Mucosa of stomach (tissue), 1 donor: ENCODE data around the gene ANAPC2.

Experiments
- H3K27me3 ChIP-seq: one replicate; pipeline ENCODE4 v1.7.0; 2013; ENCODE audit warnings: mild to moderate bottlenecking, low read length; ENCODE audit not compliant: control insufficient read depth, insufficient read depth
- H3K36me3 ChIP-seq: one replicate; pipeline ENCODE4 v1.7.0; 2013; ENCODE audit warnings: low read length; ENCODE audit not compliant: control insufficient read depth, insufficient read depth
- H3K4me1 ChIP-seq: one replicate; pipeline ENCODE4 v1.7.0; 2013; ENCODE audit warnings: mild to moderate bottlenecking, low read length; ENCODE audit not compliant: control insufficient read depth, insufficient read depth
- H3K4me3 ChIP-seq: one replicate; pipeline ENCODE4 v1.7.0; 2013; ENCODE audit warnings: low read length
- H3K9ac ChIP-seq: one replicate; pipeline ENCODE4 v1.7.0; 2013; ENCODE audit warnings: mild to moderate bottlenecking, low read length, moderate library complexity
- H3K9me3 ChIP-seq: one replicate; pipeline ENCODE4 v1.7.0; 2013; ENCODE audit warnings: mild to moderate bottlenecking, low read length, moderate library complexity; ENCODE audit not compliant: control insufficient read depth
- donor health status: Pancreatic carcinoma.

Gene ANAPC2

DNA sequence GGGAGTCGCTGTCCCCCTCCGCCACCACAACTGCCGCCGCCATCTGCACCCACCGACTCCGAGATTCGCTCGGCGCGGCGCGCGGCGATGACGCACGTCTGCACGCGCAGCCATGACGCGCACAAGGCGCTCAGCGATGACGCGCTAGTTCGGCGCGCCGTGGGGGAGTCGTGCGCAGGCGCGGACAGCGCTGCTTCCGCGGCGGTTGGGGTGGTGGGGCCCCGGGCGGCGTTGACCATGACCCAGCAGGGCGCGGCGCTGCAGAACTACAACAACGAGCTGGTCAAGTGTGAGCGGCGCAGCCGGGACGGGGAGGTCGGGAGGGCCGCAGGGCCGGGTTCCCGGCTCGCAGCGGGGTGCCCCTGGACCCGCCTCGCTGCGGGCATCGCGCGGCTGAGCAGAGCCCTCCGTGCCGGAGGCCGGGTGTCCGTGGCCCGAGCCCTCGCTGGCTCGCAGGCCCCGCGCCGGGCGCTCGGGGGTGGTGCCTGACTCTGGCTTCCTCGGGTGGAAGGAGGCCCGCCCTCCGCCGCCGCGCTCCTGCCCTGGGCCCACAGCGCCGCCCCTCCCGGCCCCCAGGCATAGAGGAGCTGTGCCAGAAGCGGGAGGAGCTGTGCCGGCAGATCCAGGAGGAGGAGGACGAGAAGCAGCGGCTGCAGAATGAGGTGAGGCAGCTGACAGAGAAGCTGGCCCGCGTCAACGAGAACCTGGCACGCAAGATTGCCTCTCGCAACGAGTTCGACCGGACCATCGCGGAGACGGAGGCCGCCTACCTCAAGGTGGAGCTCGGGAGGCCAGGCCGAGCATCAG, at the start of gene ANAPC2, which contains the start of gene SSNA1:
Gene ANAPC2 (minus strand): TSS at position 71 of the 807 bp plus-strand sequence. CDS start 28 bp downstream, at position 43.
Gene SSNA1 (plus strand): TSS at position 187 of the 807 bp plus-strand sequence. CDS start 51 bp downstream, at position 238.
- Histone ChIP-seq H3K4me1 (peaks cover 32% of the 10 kb centered on the region), H3K36me3 (no peaks in the 10 kb centered on the region), H3K4me3 (peak within 1 kb of the TSS; percentile 91), H3K27me3 (no peaks in the 10 kb centered on the region), H3K9me3 (no peaks in the 10 kb centered on the region), H3K9ac (peak within 1 kb of the TSS; percentile 89)

DNA sequence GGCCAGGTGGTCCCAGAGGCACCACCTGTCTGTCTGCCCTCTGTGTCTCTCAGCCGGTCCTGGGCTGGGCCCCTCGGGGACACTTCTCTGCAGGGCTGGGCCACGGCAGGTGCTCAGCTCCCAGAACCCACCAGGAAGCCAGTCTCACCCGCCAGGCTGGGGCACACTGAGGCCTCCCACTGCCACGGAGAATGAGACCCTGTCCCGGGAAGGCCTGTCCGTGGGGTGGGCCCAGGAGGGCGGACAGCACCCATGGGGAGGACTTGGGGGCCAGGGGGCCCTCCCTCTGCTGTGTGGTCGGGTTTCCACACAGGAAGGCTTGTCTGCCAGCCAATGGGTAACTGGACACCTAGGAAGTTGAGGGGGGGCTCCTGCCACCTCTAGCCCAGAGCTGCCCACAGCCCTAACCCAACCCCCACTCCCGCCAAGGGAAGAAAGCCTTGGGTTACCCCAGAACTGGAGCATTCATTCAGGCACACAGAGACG, 48.6 kb upstream of the ANAPC2 start:
- Histone ChIP-seq H3K4me1 (peaks cover 40% of the 10 kb centered on the region), H3K4me3 (no peak overlapping the region), H3K36me3 (peaks cover under 1% of the 10 kb centered on the region), H3K9me3 (no peaks in the 10 kb centered on the region), H3K27me3 (peaks cover 37% of the 10 kb centered on the region), H3K9ac (peak overlapping the region; percentile 48)

DNA sequence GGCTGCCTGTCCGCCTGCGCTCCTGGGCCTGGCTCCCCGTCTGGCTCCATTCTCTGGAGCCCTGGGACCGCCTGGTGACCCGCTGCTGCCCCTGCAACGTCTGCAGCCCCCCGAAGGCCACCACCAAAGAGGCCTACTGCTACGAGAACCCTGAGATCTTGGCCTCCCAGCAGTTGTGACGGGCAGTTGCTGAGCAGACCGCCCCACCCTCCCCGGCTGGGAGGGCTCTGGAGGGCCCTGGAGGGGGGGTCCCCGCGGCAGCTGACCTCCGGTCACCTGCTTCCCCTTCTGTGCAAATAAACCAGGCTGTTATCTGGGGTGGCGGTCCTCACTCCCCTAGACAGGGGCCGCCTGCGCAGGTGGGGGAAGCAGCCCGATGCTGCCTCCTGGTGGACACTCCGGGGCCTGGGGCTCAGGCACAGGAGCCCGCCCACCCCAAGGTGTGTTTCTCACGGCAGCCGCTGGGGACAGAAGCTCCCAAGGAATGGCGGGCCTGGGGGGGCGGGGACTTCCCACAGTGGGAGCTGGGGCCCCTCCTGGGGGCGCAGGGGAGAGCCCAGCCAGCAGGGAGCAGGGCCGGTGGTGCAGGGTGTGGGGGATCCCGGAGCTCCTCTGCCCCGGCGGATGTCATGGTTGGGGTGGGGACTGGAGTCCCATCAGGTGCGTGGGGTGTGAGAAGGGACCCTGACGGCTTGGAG, 48.0 kb upstream of the ANAPC2 start:
- no peak overlapping the region for H3K4me3 ChIP-seq

GRCh38 chr9:137235424-137236237, 47.3 kb upstream of the ANAPC2 start:
- peaks cover 36% of the 10 kb centered on the region for H3K4me1 ChIP-seq

More for the DNA sequence above, 48.0 kb upstream of the ANAPC2 start:
- peaks cover 43% of the 10 kb centered on the region for H3K27me3 ChIP-seq
- H3K36me3 ChIP-seq: no peaks in the 10 kb centered on the region
- peaks cover 36% of the 10 kb centered on the region for H3K4me1 ChIP-seq
- H3K9ac ChIP-seq: peak overlapping the region; percentile 48
- H3K9me3 ChIP-seq: no peaks in the 10 kb centered on the region

GRCh38 chr9:137234758-137235423, 46.5 kb upstream of the ANAPC2 start:
- no peaks in the 10 kb centered on the region for H3K36me3 ChIP-seq
- no peaks in the 10 kb centered on the region for H3K9me3 ChIP-seq
- H3K27me3 ChIP-seq: peaks cover 49% of the 10 kb centered on the region
- H3K4me1 ChIP-seq: peaks cover 36% of the 10 kb centered on the region
- no peak overlapping the region for H3K9ac ChIP-seq
- H3K4me3 ChIP-seq: no peak overlapping the region

More at GRCh38 chr9:137235424-137236237, 47.3 kb upstream of the ANAPC2 start:
- no peaks in the 10 kb centered on the region for H3K36me3 ChIP-seq
- no peak overlapping the region for H3K9ac ChIP-seq
- H3K27me3 ChIP-seq: peaks cover 46% of the 10 kb centered on the region
- no peaks in the 10 kb centered on the region for H3K9me3 ChIP-seq
- no peak overlapping the region for H3K4me3 ChIP-seq

GRCh38 chr9:137234055-137234697, 45.8 kb upstream of the ANAPC2 start:
- Histone ChIP-seq H3K9me3 (no peaks in the 10 kb centered on the region), H3K9ac (no peak overlapping the region)

GRCh38 chr9:137233143-137233980, 45.0 kb upstream of the ANAPC2 start:
- H3K27me3 ChIP-seq: peaks cover 59% of the 10 kb centered on the region
- H3K9me3 ChIP-seq: no peaks in the 10 kb centered on the region
- no peak overlapping the region for H3K9ac ChIP-seq
- H3K4me1 ChIP-seq: peaks cover 37% of the 10 kb centered on the region
- H3K36me3 ChIP-seq: no peaks in the 10 kb centered on the region
- H3K4me3 ChIP-seq: no peak overlapping the region

More at GRCh38 chr9:137234055-137234697, 45.8 kb upstream of the ANAPC2 start:
- Histone ChIP-seq H3K4me3 (no peak overlapping the region), H3K36me3 (no peaks in the 10 kb centered on the region), H3K27me3 (peaks cover 53% of the 10 kb centered on the region), H3K4me1 (peaks cover 36% of the 10 kb centered on the region)

GRCh38 chr9:137232510-137232909, 44.1 kb upstream of the ANAPC2 start:
- H3K36me3 ChIP-seq: no peaks in the 10 kb centered on the region
- H3K27me3 ChIP-seq: peaks cover 59% of the 10 kb centered on the region
- H3K4me1 ChIP-seq: peaks cover 34% of the 10 kb centered on the region
- no peak overlapping the region for H3K9ac ChIP-seq
- no peaks in the 10 kb centered on the region for H3K9me3 ChIP-seq
- no peak overlapping the region for H3K4me3 ChIP-seq

DNA sequence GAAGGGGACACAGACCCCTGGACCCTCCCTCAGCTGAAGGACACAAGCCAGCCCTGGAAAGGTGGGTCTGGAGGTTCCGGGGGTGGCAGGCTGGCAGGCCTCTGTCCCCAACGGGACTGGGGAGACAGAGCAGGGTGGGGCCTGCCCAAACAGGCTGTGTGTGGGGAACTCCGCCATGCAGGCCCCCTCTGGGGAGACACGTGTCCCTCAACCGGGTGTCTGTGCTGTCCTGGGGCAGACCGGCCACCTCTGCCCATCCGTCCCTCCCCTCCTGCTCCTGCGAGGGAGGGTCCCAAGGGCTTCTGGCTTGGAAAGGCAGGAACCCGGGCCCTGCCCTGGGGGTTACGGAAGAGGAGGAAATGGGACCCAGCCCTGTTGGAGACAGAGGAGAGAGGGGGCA, 43.7 kb upstream of the ANAPC2 start:
- Histone ChIP-seq H3K9ac (no peak overlapping the region), H3K4me1 (peaks cover 34% of the 10 kb centered on the region), H3K36me3 (no peaks in the 10 kb centered on the region), H3K27me3 (peaks cover 59% of the 10 kb centered on the region), H3K4me3 (no peak overlapping the region), H3K9me3 (no peaks in the 10 kb centered on the region)

GRCh38 chr9:137231372-137232039, 43.1 kb upstream of the ANAPC2 start:
- no peaks in the 10 kb centered on the region for H3K36me3 ChIP-seq
- H3K4me1 ChIP-seq: peaks cover 34% of the 10 kb centered on the region
- H3K27me3 ChIP-seq: peaks cover 59% of the 10 kb centered on the region
- no peak overlapping the region for H3K9ac ChIP-seq
- H3K9me3 ChIP-seq: no peaks in the 10 kb centered on the region
- H3K4me3 ChIP-seq: no peak overlapping the region
